ENCODE measurements around the gene LAMA3.

DNA sequence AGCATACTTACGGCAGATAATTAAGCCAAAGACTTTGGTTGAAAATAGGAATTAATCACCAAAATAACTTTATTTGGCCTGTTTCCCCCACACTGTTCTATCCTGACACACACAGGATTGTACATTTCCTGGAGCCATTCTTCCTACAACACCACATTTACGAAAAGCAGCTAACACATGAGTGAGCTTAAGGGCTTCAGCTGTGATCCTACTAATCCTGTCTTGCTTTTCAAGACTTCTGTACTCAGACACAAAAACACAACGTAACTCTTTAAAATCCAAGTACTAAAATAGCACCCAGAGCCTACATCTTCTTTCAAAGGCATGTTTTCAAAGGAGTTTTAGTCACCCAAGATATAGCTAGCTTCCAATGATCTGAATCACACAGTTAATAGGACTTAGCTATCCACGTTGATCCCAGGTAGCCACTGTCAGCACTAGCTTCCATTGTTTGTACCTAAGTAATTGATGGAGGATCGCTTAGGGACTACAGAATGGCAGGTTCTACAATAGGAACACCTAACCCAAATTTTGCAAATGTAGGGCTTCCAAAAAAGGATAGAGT is 282.5 kb downstream of the LAMA3 start:
- TF ChIP-seq, protein P1, sequence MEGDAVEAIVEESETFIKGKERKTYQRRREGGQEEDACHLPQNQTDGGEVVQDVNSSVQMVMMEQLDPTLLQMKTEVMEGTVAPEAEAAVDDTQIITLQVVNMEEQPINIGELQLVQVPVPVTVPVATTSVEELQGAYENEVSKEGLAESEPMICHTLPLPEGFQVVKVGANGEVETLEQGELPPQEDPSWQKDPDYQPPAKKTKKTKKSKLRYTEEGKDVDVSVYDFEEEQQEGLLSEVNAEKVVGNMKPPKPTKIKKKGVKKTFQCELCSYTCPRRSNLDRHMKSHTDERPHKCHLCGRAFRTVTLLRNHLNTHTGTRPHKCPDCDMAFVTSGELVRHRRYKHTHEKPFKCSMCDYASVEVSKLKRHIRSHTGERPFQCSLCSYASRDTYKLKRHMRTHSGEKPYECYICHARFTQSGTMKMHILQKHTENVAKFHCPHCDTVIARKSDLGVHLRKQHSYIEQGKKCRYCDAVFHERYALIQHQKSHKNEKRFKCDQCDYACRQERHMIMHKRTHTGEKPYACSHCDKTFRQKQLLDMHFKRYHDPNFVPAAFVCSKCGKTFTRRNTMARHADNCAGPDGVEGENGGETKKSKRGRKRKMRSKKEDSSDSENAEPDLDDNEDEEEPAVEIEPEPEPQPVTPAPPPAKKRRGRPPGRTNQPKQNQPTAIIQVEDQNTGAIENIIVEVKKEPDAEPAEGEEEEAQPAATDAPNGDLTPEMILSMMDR (IDR thresholded peaks at IDR 0.05), result no peak
- TF ChIP-seq, protein P2, sequence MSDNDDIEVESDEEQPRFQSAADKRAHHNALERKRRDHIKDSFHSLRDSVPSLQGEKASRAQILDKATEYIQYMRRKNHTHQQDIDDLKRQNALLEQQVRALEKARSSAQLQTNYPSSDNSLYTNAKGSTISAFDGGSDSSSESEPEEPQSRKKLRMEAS (IDR thresholded peaks at IDR 0.05; ENCODE audit: low read depth), result no peak
- no peak for TF ChIP-seq ZBTB33 (IDR thresholded peaks at IDR 0.05; ENCODE audit: borderline replicate concordance, low read depth)
- no peak for TF ChIP-seq EP300 (IDR thresholded peaks at IDR 0.05; ENCODE audit: borderline replicate concordance in 1 of 2, low read depth in 1 of 2, low read length in 1 of 2)
- TF ChIP-seq SIN3A (IDR thresholded peaks at IDR 0.05; ENCODE audit: borderline replicate concordance, low read depth, low read length), result no peak

All from SK-N-SH (cell line).